ENCODE data around the gene NLRP11. TPM values are rescaled to one million over a fixed set of nuclear protein-coding genes. Genes with fewer than 3 reads are reported as not detected.
A peak's percentile ranks its signal among the peaks of the same experiment; 100 is the strongest.

Gene NLRP11
- total RNA-seq, 1 donor from 2014 or later: not detected

- no peak for DNase-seq
- Histone ChIP-seq H3K27me3 (ENCODE audit: low read depth) (peaks cover 31% of the 10 kb centered on the region), H3K36me3 (no peaks in the 10 kb centered on the region), H3K4me3 (no peak overlapping the region), H3K4me1 (no peaks in the 10 kb centered on the region), H3K9me3 (replicated peaks) (peaks cover 2% of the 10 kb centered on the region), H3K27ac (replicated peaks) (no peak overlapping the region)
- no peak for TF ChIP-seq CTCF (IDR thresholded peaks at IDR 0.05; ENCODE audit: borderline replicate concordance)
- intact Hi-C loops (cut with micrococcal nuclease): no loop called here
These were observed 19.4 kb downstream of the NLRP11 start for GRCh38 chr19:55812449-55812848.

- H3K27ac ChIP-seq (replicated peaks): no peak overlapping the region
- peaks cover 4% of the 10 kb centered on the region for H3K9me3 ChIP-seq (replicated peaks)
- no peaks in the 10 kb centered on the region for H3K36me3 ChIP-seq
- intact Hi-C loops (cut with micrococcal nuclease): no loop called here
- no peak for DNase-seq
- H3K4me1 ChIP-seq: no peaks in the 10 kb centered on the region
- peaks cover 26% of the 10 kb centered on the region for H3K27me3 ChIP-seq (ENCODE audit: low read depth)
- no peak for TF ChIP-seq CTCF (IDR thresholded peaks at IDR 0.05; ENCODE audit: borderline replicate concordance)
- no peak overlapping the region for H3K4me3 ChIP-seq
These were observed 20.5 kb downstream of the NLRP11 start for GRCh38 chr19:55811340-55811739.

- H3K27ac ChIP-seq (replicated peaks): no peak overlapping the region
- H3K9me3 ChIP-seq (replicated peaks): peaks cover 4% of the 10 kb centered on the region
- intact Hi-C loops (cut with micrococcal nuclease): no loop called here
- H3K36me3 ChIP-seq: no peaks in the 10 kb centered on the region
- H3K4me3 ChIP-seq: no peak overlapping the region
- DNase-seq: peak; percentile 17
- H3K27me3 ChIP-seq (ENCODE audit: low read depth): peaks cover 25% of the 10 kb centered on the region
- peak; percentile 31 for TF ChIP-seq CTCF (IDR thresholded peaks at IDR 0.05; ENCODE audit: borderline replicate concordance)
- H3K4me1 ChIP-seq: no peaks in the 10 kb centered on the region
These were observed 22.3 kb downstream of the NLRP11 start for GRCh38 chr19:55809381-55810058.

- Histone ChIP-seq H3K4me1 (no peaks in the 10 kb centered on the region), H3K27ac (replicated peaks) (no peak overlapping the region), H3K27me3 (ENCODE audit: low read depth) (peaks cover 16% of the 10 kb centered on the region), H3K9me3 (replicated peaks) (peaks cover 12% of the 10 kb centered on the region), H3K4me3 (no peak overlapping the region), H3K36me3 (no peaks in the 10 kb centered on the region)
- intact Hi-C loops (cut with micrococcal nuclease): no loop called here
- no peak for TF ChIP-seq CTCF (IDR thresholded peaks at IDR 0.05; ENCODE audit: borderline replicate concordance)
- DNase-seq: no peak
These were observed 29.5 kb downstream of the NLRP11 start for GRCh38 chr19:55802281-55802680.

- TF ChIP-seq CTCF (IDR thresholded peaks at IDR 0.05; ENCODE audit: borderline replicate concordance): no peak
- H3K27ac ChIP-seq (replicated peaks): no peak overlapping the region
- no peaks in the 10 kb centered on the region for H3K36me3 ChIP-seq
- H3K9me3 ChIP-seq (replicated peaks): peaks cover 11% of the 10 kb centered on the region
- intact Hi-C loops (cut with micrococcal nuclease): no loop called here
- no peak for DNase-seq
- H3K4me3 ChIP-seq: no peak overlapping the region
- no peaks in the 10 kb centered on the region for H3K4me1 ChIP-seq
- H3K27me3 ChIP-seq (ENCODE audit: low read depth): peaks cover 19% of the 10 kb centered on the region
These were observed 30.4 kb downstream of the NLRP11 start for GRCh38 chr19:55801416-55801815.

All from left ventricle myocardium inferior (tissue), 1 donor.